GM12875 (cell line): ENCODE data around the gene PICALM.

Experiments
- H3K4me3 ChIP-seq: one replicate; pipeline ENCODE4 v1.5.1; 2011; ENCODE audit warnings: low read depth, low read length, control low read depth
- TF ChIP-seq, protein P1 (sequence below): IDR thresholded peaks from 2 replicates; pipeline ENCODE4 v1.5.1; 2011; ENCODE audit warnings: low read depth, mild to moderate bottlenecking, control low read depth, inconsistent platforms, low read length, moderate library complexity, borderline replicate concordance; ENCODE audit not compliant: insufficient read depth

The PICALM gene

GRCh38 chr11:85977751-85978160 is 91.1 kb downstream of the PICALM start:
- TF ChIP-seq, protein P1, sequence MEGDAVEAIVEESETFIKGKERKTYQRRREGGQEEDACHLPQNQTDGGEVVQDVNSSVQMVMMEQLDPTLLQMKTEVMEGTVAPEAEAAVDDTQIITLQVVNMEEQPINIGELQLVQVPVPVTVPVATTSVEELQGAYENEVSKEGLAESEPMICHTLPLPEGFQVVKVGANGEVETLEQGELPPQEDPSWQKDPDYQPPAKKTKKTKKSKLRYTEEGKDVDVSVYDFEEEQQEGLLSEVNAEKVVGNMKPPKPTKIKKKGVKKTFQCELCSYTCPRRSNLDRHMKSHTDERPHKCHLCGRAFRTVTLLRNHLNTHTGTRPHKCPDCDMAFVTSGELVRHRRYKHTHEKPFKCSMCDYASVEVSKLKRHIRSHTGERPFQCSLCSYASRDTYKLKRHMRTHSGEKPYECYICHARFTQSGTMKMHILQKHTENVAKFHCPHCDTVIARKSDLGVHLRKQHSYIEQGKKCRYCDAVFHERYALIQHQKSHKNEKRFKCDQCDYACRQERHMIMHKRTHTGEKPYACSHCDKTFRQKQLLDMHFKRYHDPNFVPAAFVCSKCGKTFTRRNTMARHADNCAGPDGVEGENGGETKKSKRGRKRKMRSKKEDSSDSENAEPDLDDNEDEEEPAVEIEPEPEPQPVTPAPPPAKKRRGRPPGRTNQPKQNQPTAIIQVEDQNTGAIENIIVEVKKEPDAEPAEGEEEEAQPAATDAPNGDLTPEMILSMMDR = no peak
- no peak overlapping the region for H3K4me3 ChIP-seq

GRCh38 chr11:85976525-85976924 is 92.4 kb downstream of the PICALM start:
- TF ChIP-seq, protein P1 = no peak
- H3K4me3 ChIP-seq = no peak overlapping the region

DNA sequence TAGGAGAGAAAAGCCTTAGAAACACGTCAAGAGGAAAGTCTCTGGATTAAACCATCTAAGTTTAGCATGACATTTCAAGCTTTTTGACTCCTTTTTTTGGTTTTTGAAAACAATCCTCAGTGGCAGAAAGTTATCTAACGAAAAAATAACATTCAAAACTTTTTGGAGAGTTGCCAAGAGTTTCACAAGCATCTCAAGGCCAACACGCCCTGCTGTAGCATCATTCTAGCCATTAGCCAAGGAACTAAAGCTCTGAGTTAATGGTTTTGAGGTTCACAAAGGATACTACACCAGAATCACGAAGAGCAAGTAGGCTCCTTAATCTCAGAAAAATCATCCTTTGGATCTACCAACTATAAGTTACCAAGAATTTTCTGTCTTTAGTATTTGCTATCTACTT is 94.8 kb downstream of the PICALM start:
- TF ChIP-seq, protein P1 = no peak
- H3K4me3 ChIP-seq = no peak overlapping the region

DNA sequence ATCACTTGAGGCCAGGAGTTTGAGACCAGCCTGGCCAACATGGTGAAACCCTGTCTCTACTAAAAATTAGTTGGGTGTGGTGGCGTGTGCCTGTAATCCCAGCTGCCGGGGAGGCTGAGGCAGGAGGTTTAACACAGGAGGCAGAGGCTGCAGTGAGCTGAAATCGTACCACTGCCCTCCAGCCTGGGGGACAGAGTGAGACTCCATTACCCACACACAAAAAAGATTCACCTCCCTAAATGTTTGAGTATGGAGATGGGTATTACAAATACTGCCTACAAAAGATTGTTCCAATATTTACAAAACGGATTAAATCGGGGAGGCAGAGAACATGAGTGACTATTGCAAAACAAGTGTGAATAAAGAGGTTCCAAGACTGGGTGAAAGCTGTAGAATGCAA is 98.3 kb downstream of the PICALM start:
- H3K4me3 ChIP-seq = no peak overlapping the region
- TF ChIP-seq, protein P1 = no peak

- TF ChIP-seq, protein P1 = no peak
Measured at GRCh38 chr11:85967457-85967856, 101.4 kb downstream of the PICALM start.

DNA sequence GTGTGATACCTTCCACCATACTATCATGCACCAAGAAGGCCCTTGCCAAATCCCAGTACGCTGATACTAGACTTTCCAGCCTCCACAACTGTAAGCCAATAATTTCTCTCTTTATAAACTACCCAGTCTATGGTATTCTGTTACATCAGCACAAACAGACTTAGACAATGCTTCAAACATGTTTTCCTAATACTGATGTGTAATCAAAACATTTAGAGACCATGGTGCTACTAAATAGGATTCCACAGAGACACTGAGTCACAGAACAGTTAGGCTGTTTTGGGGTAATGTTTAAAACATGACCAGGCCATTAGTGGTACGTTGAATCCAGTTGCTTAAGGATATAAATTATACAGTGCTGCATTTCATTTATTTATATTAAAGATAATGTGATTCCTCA is 103.7 kb downstream of the PICALM start:
- H3K4me3 ChIP-seq = no peak overlapping the region
- TF ChIP-seq, protein P1 = no peak

More at GRCh38 chr11:85967457-85967856, 101.4 kb downstream of the PICALM start:
- no peak overlapping the region for H3K4me3 ChIP-seq

GRCh38 chr11:85961930-85962363 is 106.9 kb downstream of the PICALM start:
- H3K4me3 ChIP-seq = no peak overlapping the region
- TF ChIP-seq, protein P1 = no peak
